SU-DHL-6 (cell line): ENCODE data around the gene EYS.

Experiments
- EZH2phosphoT487 ChIP-seq: fragments of 200-600 bp; sonication (generic), shearing (Covaris generic); conservative IDR thresholded peaks from 2 replicates; pipeline ENCODE4 v1.6.1; 2018; ENCODE audit warnings: mild to moderate bottlenecking, antibody characterized with exemption, low read length, moderate library complexity, mixed read lengths
- TF ChIP-seq, protein P1 (sequence below): fragments of 200-600 bp; sonication (generic); IDR thresholded peaks from one replicate; pipeline ENCODE4 v1.5.1; 2017; ENCODE audit warnings: antibody characterized with exemption, mild to moderate bottlenecking, low read length, moderate library complexity; ENCODE audit not compliant: insufficient read depth, poor library complexity, severe bottlenecking

GRCh38 chr6:65285275-65285674 lies 421.8 kb downstream of the EYS start:
- TF ChIP-seq, protein P1, sequence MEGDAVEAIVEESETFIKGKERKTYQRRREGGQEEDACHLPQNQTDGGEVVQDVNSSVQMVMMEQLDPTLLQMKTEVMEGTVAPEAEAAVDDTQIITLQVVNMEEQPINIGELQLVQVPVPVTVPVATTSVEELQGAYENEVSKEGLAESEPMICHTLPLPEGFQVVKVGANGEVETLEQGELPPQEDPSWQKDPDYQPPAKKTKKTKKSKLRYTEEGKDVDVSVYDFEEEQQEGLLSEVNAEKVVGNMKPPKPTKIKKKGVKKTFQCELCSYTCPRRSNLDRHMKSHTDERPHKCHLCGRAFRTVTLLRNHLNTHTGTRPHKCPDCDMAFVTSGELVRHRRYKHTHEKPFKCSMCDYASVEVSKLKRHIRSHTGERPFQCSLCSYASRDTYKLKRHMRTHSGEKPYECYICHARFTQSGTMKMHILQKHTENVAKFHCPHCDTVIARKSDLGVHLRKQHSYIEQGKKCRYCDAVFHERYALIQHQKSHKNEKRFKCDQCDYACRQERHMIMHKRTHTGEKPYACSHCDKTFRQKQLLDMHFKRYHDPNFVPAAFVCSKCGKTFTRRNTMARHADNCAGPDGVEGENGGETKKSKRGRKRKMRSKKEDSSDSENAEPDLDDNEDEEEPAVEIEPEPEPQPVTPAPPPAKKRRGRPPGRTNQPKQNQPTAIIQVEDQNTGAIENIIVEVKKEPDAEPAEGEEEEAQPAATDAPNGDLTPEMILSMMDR = no peak
- TF ChIP-seq EZH2phosphoT487 = no peak
